H9 (cell line): ENCODE measurements around the gene SCGB1D1. TPM values are rescaled to one million over a fixed set of nuclear protein-coding genes. Genes with fewer than 3 reads are reported as not detected.

Experiments used
- DNase-seq: peaks from one replicate; pipeline ENCODE4 v3.0.0-alpha.2; 2017
- H2AFZ ChIP-seq: one replicate; pipeline ENCODE4 v1.6.1; 2013; ENCODE audit warnings: mild to moderate bottlenecking, low read length, control low read depth, moderate library complexity
- H2AK5ac ChIP-seq: 2 replicates; pipeline ENCODE4 v1.6.1; 2013; ENCODE audit warnings: low read length, control low read depth, mixed read lengths; ENCODE audit not compliant: insufficient read length
- H2BK120ac ChIP-seq: one replicate; pipeline ENCODE4 v1.6.1; 2013; ENCODE audit warnings: low read depth, mild to moderate bottlenecking, low read length, control low read depth, inconsistent platforms; ENCODE audit not compliant: poor library complexity, severe bottlenecking
- H2BK12ac ChIP-seq: 2 replicates; pipeline ENCODE4 v1.6.1; 2013; ENCODE audit warnings: low read length, control low read depth, mixed read lengths, low read depth; ENCODE audit not compliant: insufficient read length
- H2BK15ac ChIP-seq: 2 replicates; pipeline ENCODE4 v1.6.1; 2013; ENCODE audit warnings: low read depth, low read length, control low read depth
- H2BK20ac ChIP-seq: one replicate; pipeline ENCODE4 v1.6.1; 2013; ENCODE audit warnings: low read depth, mild to moderate bottlenecking, low read length, control low read depth, inconsistent platforms; ENCODE audit not compliant: poor library complexity, severe bottlenecking
- H2BK5ac ChIP-seq: 2 replicates; pipeline ENCODE4 v1.6.1; 2013; ENCODE audit warnings: low read length, control low read depth, mixed read lengths; ENCODE audit not compliant: insufficient read length
- H3K14ac ChIP-seq: 2 replicates; pipeline ENCODE4 v1.6.1; 2013; ENCODE audit warnings: low read length, control low read depth; ENCODE audit not compliant: insufficient read depth
- H3K18ac ChIP-seq: 2 replicates; pipeline ENCODE4 v1.6.1; 2013; ENCODE audit warnings: low read depth, mild to moderate bottlenecking, mixed read lengths, low read length, control low read depth; ENCODE audit not compliant: insufficient read length
- H3K23ac ChIP-seq: 2 replicates; pipeline ENCODE4 v1.6.1; 2013; ENCODE audit warnings: low read length, control low read depth, mixed read lengths, low read depth; ENCODE audit not compliant: insufficient read length
- H3K23me2 ChIP-seq: 2 replicates; pipeline ENCODE4 v1.6.1; 2013; ENCODE audit warnings: low read depth, mild to moderate bottlenecking, mixed read lengths, low read length, control low read depth; ENCODE audit not compliant: insufficient read length, poor library complexity, severe bottlenecking
- H3K27ac ChIP-seq: 2 replicates; pipeline ENCODE4 v1.5.1; 2013; ENCODE audit warnings: low read length, control low read depth, mixed read lengths, low read depth; ENCODE audit not compliant: insufficient read length
- H3K27me3 ChIP-seq: 2 replicates; pipeline ENCODE4 v1.6.1; 2013; ENCODE audit warnings: low read length, control low read depth, inconsistent platforms; ENCODE audit not compliant: insufficient read depth
- H3K4ac ChIP-seq: 2 replicates; pipeline ENCODE4 v1.6.1; 2013; ENCODE audit warnings: low read depth, mild to moderate bottlenecking, control low read depth, inconsistent platforms, low read length, moderate library complexity
- H3K4me1 ChIP-seq: 2 replicates; pipeline ENCODE4 v1.6.1; 2013; ENCODE audit warnings: low read length, control low read depth, inconsistent platforms; ENCODE audit not compliant: insufficient read depth
- H3K4me2 ChIP-seq: 2 replicates; pipeline ENCODE4 v1.6.1; 2013; ENCODE audit warnings: low read length, control low read depth, mixed read lengths; ENCODE audit not compliant: insufficient read length, insufficient read depth
- H3K56ac ChIP-seq: 2 replicates; pipeline ENCODE4 v1.6.1; 2013; ENCODE audit warnings: low read depth, mild to moderate bottlenecking, mixed read lengths, low read length, control low read depth; ENCODE audit not compliant: insufficient read length
- H3K79me1 ChIP-seq: 2 replicates; pipeline ENCODE4 v1.6.1; 2013; ENCODE audit warnings: low read depth, mild to moderate bottlenecking, moderate library complexity, low read length, control low read depth, inconsistent platforms; ENCODE audit not compliant: insufficient read depth, poor library complexity, severe bottlenecking
- H3K79me2 ChIP-seq: 2 replicates; pipeline ENCODE4 v1.6.1; 2013; ENCODE audit warnings: low read length, control low read depth, inconsistent platforms; ENCODE audit not compliant: insufficient read depth
- H3K9ac ChIP-seq: 2 replicates; pipeline ENCODE4 v1.6.1; 2013; ENCODE audit warnings: low read length, control low read depth, mixed read lengths; ENCODE audit not compliant: insufficient read length; ENCODE audit errors: extremely low read depth
- H3K9me3 ChIP-seq: one replicate; pipeline ENCODE4 v1.6.1; 2013; ENCODE audit warnings: low read depth, low read length, inconsistent platforms; ENCODE audit not compliant: control insufficient read depth
- H3T11ph ChIP-seq: one replicate; pipeline ENCODE4 v1.6.1; 2013; ENCODE audit warnings: mild to moderate bottlenecking, low read length, control low read depth, inconsistent platforms
- H4K20me1 ChIP-seq: one replicate; pipeline ENCODE4 v1.6.1; 2013; ENCODE audit not compliant: control insufficient read depth, insufficient read length, insufficient read depth
- H4K5ac ChIP-seq: 2 replicates; pipeline ENCODE4 v1.6.1; 2013; ENCODE audit warnings: low read depth, mild to moderate bottlenecking, mixed read lengths, low read length, control low read depth; ENCODE audit not compliant: insufficient read length
- H4K8ac ChIP-seq: replicated peaks from 2 replicates; pipeline ENCODE4 v1.6.1; 2013; ENCODE audit warnings: low read length, control low read depth, mixed read lengths, low read depth; ENCODE audit not compliant: insufficient read length
- H4K91ac ChIP-seq: 2 replicates; pipeline ENCODE4 v1.6.1; 2013; ENCODE audit warnings: low read depth, mild to moderate bottlenecking, moderate library complexity, mixed read lengths, low read length, control low read depth; ENCODE audit not compliant: insufficient read length
- H3K27ac Mint-ChIP-seq, 3 experiments: 2 replicates in 2 of 3; 3 replicates in 1 of 3; pipeline ENCODE4 v1.8.0; 2020 to 2021; ENCODE audit warnings: mixed read lengths in 3 of 3, mild to moderate bottlenecking in 1 of 3, moderate library complexity in 1 of 3
- H3K27me3 Mint-ChIP-seq: 2 replicates; pipeline ENCODE4 v1.8.0; 2021; ENCODE audit warnings: low read depth, mild to moderate bottlenecking, moderate library complexity, mixed read lengths
- H3K36me3 Mint-ChIP-seq, 3 experiments: 2 replicates in 2 of 3; 3 replicates in 1 of 3; pipeline ENCODE4 v1.8.0; 2020 to 2021; ENCODE audit warnings: low read depth in 3 of 3, mixed read lengths in 3 of 3; ENCODE audit not compliant: insufficient read depth in 1 of 3
- H3K4me1 Mint-ChIP-seq, 2 experiments: 2 replicates each; pipeline ENCODE4 v1.8.0; 2020; ENCODE audit warnings: mixed read lengths in 2 of 2
- H3K4me3 Mint-ChIP-seq, 2 experiments: 2 replicates in 1 of 2; 3 replicates in 1 of 2; pipeline ENCODE4 v1.8.0; 2020 to 2021; ENCODE audit warnings: mild to moderate bottlenecking in 2 of 2, mixed read lengths in 2 of 2, moderate library complexity in 1 of 2
- H3K9me3 Mint-ChIP-seq, 2 experiments: 2 replicates in 1 of 2; 3 replicates in 1 of 2; pipeline ENCODE4 v1.8.0; 2020; ENCODE audit warnings: mild to moderate bottlenecking in 2 of 2, mixed read lengths in 2 of 2, moderate library complexity in 1 of 2
- CTCF ChIP-seq: fragments of 200-600 bp; sonication (generic); conservative IDR thresholded peaks from 3 replicates; pipeline ENCODE4 v1.8.0; 2021; ENCODE audit warnings: antibody characterized with exemption, mild to moderate bottlenecking
- WGBS: extraction: QIAGEN DNeasy Blood & Tissue Kit; methylation state at CpG from one replicate; pipeline ENCODE4 v1.1.7; 2013; ENCODE audit warnings: missing lambda C conversion rate, low lambda C conversion rate, mixed read lengths; ENCODE audit not compliant: insufficient read length; ENCODE audit errors: extremely low coverage; 5-methylcytosine and 5-hydroxymethylcytosine counted together
- total RNA-seq: library from RNA; stranded (reverse); gene quantifications from 2 replicates; pipeline ENCODE4 v1.2.1, GENCODE V29; 2021

The SCGB1D1 gene
- total RNA-seq, 1 experiment from 2014 or later: not detected

GRCh38 chr11:62172294-62172693 is 17.7 kb upstream of the SCGB1D1 start:
- Mint-ChIP-seq H3K4me1 (peaks cover 8% of the 10 kb centered on the region in 2 experiments), H3K27ac (no peak overlapping the region), H3K27me3 (peaks cover 27% of the 10 kb centered on the region), H3K9me3 (no peaks in the 10 kb centered on the region), H3K36me3 (no peaks in the 10 kb centered on the region), H3K4me3 (no peak overlapping the region)
- Histone ChIP-seq H3K23me2 (no peaks in the 10 kb centered on the region), H3T11ph (no peak overlapping the region), H3K4ac (no peak overlapping the region), H3K4me1 (no peaks in the 10 kb centered on the region), H3K14ac (no peak overlapping the region), H3K9me3 (no peaks in the 10 kb centered on the region), H4K8ac (no peak overlapping the region), H3K18ac (no peak overlapping the region), H4K20me1 (no peaks in the 10 kb centered on the region), H4K91ac (no peak overlapping the region), H3K9ac (no peak overlapping the region), H2BK5ac (no peak overlapping the region), H3K23ac (no peak overlapping the region), H3K79me2 (no peaks in the 10 kb centered on the region), H2AK5ac (no peak overlapping the region), H2AFZ (no peak overlapping the region), H2BK20ac (no peak overlapping the region), H4K5ac (no peak overlapping the region), H2BK12ac (no peak overlapping the region), H3K79me1 (no peaks in the 10 kb centered on the region), H3K27me3 (no peaks in the 10 kb centered on the region; the same call in 1 of the 2 replicates), H2BK120ac (no peak overlapping the region), H3K4me2 (no peak overlapping the region), H2BK15ac (no peak overlapping the region), H3K27ac (no peak overlapping the region), H3K56ac (no peak overlapping the region)
- no CpG with 5 or more reads among the region's 7 CpGs for WGBS
- DNase-seq: no peak
- no peak for TF ChIP-seq CTCF
